GM21786 (cell line): ENCODE measurements around the gene SMPD3.

ENCODE experiments used
- ATAC-seq: cut with Tn5 transposase; IDR thresholded peaks from one replicate; pipeline ENCODE4 v1.9.1; 2021; ENCODE audit not compliant: unreplicated experiment

The SMPD3 gene

DNA sequence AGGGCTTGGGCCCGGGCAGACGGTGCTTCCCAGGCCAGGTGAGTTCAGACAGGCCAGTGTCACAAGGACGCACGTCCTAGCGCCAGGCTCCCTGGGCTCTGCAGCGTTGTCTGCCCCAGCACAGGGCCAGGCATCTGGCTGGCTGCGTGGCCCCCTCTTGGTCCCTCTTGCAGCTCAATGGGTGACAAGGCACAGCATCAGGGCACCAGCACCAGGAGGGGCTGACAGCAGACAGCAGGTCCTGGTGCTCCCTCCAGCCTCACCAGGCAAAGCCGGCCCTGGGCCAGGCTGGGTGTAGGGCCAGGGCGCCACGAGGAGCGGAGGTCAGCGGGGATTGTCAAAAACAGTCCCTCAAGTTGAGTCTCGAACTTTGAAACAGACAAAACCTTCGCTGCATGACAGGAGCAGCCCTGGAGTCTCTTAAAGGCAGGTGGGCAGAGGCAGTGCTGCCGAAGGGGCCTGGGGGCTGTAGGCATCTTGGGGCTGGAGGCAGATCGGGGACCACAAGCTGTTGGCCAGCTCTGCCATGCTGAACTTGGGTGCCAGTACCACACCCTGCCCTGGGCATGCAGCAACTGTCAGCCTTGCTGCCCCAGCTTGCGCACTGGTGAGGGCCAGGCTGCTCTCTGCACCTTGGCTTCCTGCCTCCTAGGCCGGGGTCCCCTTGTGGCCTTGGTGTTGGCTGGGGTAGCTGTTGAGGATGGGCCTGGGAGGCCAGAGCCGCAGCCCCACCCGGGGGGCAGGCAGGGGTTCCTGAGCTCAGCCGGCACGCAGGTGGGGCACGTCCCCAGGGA lies 88.7 kb downstream of the SMPD3 start:
- no peak for ATAC-seq

DNA sequence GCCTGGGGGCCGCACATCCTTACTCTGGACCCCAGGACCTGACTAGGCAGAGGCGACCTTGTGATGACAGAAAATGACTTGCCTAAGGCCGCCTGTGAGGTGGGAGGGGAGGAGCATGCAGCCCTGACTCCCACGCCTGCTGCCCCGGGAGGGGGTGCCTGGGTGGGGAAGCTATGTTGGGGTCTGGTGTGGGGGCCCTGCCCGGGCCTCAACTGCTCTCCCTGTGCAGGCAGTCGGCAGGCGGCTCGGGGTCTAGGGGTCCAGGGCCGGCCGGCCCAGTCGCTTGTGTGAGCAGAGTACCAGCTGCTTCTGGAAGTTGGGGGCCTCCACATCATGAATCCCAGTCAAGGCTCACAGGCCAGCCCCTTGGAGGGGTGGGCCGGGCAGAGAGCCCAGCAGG lies 89.4 kb downstream of the SMPD3 start:
- ATAC-seq: no peak

DNA sequence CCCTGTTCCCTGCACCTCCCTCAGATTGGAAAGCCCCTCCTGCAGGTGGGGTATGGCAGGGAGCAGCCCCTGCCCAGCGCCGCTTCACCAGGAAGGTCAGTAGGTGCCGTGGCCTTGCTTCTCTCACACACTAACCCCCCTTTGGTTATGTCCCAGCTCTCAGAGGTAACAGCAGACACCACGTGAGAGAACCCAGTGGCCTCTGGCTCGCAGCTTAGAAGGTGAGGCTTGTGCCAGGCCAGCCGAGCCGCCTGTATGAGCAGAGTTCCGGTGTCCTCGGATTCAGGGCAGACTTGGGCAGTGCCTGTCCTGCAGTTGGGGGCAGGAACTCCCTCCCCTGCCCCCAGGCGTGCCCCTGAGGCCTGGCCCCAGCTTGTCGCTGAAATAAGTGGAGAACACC lies 90.4 kb downstream of the SMPD3 start:
- ATAC-seq: no peak

- no peak for ATAC-seq
These were observed 90.8 kb downstream of the SMPD3 start for GRCh38 chr16:68357521-68357922.

- no peak for ATAC-seq
These were observed 91.4 kb downstream of the SMPD3 start for GRCh38 chr16:68356919-68357286.

GRCh38 chr16:68356249-68356918 lies 91.9 kb downstream of the SMPD3 start:
- peak; percentile 80 for ATAC-seq

DNA sequence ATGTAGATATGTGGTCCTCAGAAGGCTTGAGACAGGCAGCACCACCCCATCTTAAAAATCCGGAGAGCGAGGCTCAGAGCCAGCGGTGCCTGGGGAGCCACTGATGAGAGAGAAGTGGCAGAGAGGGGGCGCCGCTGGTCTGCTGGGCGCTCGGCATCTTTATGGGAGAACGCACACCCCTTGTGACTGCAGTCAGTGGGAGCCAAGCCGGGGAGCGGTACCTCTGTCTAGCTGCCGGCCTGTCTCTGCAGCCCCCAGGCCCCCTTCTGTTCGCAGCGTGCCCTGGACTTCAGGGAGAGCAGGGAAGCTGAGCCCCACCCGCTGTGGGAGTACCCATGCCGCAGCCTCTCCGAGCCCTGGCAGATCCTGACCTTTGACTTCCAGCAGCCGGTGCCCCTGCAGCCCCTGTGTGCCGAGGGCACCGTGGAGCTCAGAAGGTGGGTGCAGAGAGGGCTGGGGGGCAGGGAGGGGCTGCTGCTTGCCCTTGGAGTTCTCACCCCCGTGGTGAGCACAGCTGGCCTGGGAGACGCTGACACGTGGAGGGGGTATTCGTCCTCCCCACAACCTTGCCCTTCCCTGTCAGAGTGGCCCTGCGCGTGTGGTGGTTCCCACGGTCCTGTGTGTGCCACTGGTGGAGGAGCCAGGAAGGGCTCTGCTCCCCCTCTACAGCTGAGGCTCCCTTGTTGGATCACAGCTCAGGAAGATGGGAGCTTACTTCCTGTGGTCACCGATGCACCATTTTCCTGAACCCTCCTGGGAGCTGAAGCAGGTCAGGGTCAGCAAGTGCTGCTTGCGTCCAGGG lies 92.7 kb downstream of the SMPD3 start:
- peak; percentile 15 for ATAC-seq

GRCh38 chr16:68354816-68355215 lies 93.5 kb downstream of the SMPD3 start:
- ATAC-seq: no peak

- no peak for ATAC-seq
These were observed 94.9 kb downstream of the SMPD3 start for GRCh38 chr16:68353366-68353765.

GRCh38 chr16:68351991-68352431 lies 96.3 kb downstream of the SMPD3 start:
- ATAC-seq: no peak

DNA sequence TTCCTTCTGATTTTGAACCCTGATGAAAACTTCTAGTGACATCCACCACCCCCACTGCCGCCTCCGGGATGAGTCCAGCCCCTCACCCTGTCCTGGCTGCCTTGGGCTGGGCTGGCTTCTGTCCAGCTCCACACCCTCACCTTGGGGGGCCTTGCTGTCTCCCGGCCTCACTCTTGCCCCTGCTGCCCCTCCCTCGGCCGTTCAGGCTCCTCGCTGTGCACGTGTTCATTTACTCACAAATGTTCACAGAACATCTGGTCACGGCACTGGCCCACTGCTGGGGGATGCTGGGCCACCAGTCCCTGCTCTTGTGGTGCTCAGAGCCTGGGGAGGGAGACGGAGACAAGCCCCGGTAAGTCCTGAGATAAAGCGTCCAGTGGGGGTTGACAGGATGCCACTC lies 96.8 kb downstream of the SMPD3 start:
- no peak for ATAC-seq

DNA sequence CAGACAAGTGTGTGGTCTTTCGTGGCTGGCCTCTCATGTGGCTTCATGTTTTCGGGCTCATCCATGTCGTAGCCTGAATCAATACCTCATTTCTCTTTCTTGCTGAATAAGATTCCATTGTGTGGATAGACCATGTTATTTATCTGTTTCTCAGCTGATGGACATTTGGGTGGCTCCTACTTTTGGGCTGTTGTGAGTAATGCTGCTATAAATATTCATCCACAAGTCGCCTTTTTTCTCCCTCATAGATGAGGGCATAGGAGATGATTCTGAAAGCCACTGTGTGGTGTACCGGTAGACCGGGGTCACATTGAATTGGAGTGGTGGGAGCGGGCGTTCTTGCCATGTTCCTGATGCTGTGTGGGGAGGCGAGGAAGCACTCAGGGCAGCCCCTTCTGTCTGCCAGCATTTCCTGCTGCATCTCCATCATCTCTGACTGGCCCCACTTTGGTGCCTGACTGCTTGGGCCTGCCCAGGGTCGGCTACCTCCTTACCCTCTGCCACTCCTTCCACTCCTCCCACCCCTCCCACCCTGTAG lies 97.4 kb downstream of the SMPD3 start:
- no peak for ATAC-seq

DNA sequence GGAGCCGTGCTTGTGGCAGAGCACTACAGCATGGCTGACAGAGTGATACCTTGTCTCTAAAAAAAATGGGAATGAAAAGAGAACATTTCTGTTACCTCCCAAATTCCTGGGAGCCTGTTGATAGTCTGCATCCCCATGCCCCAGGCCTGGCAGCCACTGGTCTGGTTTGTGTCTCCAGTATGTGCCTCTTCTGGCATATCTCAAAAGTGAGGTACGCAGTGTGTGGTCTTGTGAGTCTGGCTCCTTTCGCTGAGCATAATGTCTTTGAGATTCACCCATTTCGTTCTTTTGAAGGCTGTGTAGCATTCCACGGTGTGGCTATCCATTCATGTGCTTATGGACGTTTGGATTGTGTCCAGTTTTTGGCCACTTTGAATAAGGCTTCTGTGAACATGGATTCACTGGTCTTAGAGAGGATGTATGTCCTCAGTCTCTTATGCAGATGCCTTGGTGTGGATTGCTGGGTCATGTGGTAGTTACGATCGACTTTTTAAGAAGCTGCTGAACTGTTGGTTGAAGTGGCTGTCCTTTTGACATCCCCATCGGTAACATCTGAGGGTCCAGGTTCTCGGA lies 98.4 kb downstream of the SMPD3 start:
- ATAC-seq: no peak

- ATAC-seq: no peak
These were observed 99.5 kb downstream of the SMPD3 start for GRCh38 chr16:68348639-68349445.

DNA sequence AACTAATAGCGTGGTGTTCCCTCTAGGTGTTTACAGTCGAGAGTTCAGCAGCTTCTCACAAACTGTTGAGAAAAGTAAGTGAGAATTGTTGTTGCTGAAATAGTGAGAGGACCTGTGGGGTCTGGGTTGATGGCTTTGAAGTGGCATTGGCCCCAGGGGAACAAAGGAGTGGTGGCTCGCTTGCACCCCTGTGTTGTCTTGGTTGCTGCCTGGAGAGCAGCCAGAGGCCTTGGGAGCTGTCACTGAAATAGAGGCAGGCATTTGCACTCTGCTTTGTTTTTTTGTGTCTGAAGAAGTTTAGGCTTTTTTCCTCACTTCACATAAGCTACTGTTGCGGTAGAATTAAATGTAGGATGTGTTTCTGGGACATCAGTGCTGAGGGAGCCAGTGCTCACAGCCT lies 100.7 kb downstream of the SMPD3 start:
- no peak for ATAC-seq

- ATAC-seq: no peak
These were observed 101.3 kb downstream of the SMPD3 start for GRCh38 chr16:68346892-68347480.

GRCh38 chr16:68345958-68346635 lies 102.2 kb downstream of the SMPD3 start:
- no peak for ATAC-seq

GRCh38 chr16:68345351-68345810 lies 102.9 kb downstream of the SMPD3 start:
- no peak for ATAC-seq

- ATAC-seq: no peak
These were observed 104.1 kb downstream of the SMPD3 start for GRCh38 chr16:68344252-68344651.
